Measurements from ENCODE around the gene RNPS1. TPM values are rescaled to one million over a fixed set of nuclear protein-coding genes. Genes with fewer than 3 reads are reported as not detected.

Gene RNPS1
- total and polyA plus RNA-seq, 2 donors (not counting 3 experiments of a cell fraction or from before 2014, with no cell fraction given): 206 to 209 TPM

- ChIA-PET POLR2A (no interaction called here), CTCF (no interaction called here)
- no peaks in the 10 kb centered on the region for H3K9me1 ChIP-seq (replicated peaks; ENCODE audit: control insufficient read depth, extremely low read depth, insufficient read depth, low read length)
- H3K9ac ChIP-seq (replicated peaks; ENCODE audit: extremely low read depth, insufficient read depth, low read length): no peak overlapping the region
- FAIRE-seq (no peak), DNase-seq (ENCODE audit: low read depth, low spot score) (no peak)
- H3K36me3 ChIP-seq (ENCODE audit: control insufficient read depth in 2 of 2, extremely low read depth in 1 of 2, insufficient read depth in 2 of 2, low read length in 2 of 2): no peaks in the 10 kb centered on the region
- no peak overlapping the region for H3K27ac ChIP-seq (ENCODE audit: insufficient read depth, low read depth, low read length)
- dilution Hi-C loops (cut with MboI; ENCODE audit: extremely low pct_ligation_motif_present, low sequenced_read_pairs): no loop called here
- BruUV-seq (replicated peaks): no TSS peak
- no peaks in the 10 kb centered on the region for H3K9me3 ChIP-seq (replicated peaks; ENCODE audit: control insufficient read depth, insufficient read depth, low read length)
- no peak overlapping the region for H2AFZ ChIP-seq (ENCODE audit: low read depth, low read length)
- H3K4me2 ChIP-seq (ENCODE audit: insufficient read depth, low read length): no peak overlapping the region
- H3K27me3 ChIP-seq (ENCODE audit: control insufficient read depth in 2 of 2, insufficient read depth in 2 of 2, low read length in 2 of 2): no peaks in the 10 kb centered on the region
- TF ChIP-seq MYC (IDR thresholded peaks at IDR 0.05; ENCODE audit: low read depth, low read length) (no peak), JUN (IDR thresholded peaks at IDR 0.05; ENCODE audit: borderline replicate concordance, insufficient read depth, insufficient read length, low read depth) (no peak), FOS (IDR thresholded peaks at IDR 0.05; ENCODE audit: borderline replicate concordance, insufficient read depth, low read length) (no peak), POLR2AphosphoS5 (IDR thresholded peaks at IDR 0.05; ENCODE audit: insufficient read depth, low read depth, low read length) (no peak), EZH2 (IDR thresholded peaks at IDR 0.05; ENCODE audit: borderline replicate concordance, low read depth, low read length, severe bottlenecking) (no peak), MAX (IDR thresholded peaks at IDR 0.05; ENCODE audit: insufficient read depth, insufficient read length) (no peak), GATA2 (IDR thresholded peaks at IDR 0.05; ENCODE audit: insufficient read depth, insufficient read length, low read depth, low read length) (no peak), CTCF (IDR thresholded peaks at IDR 0.05; ENCODE audit: extremely low read depth in 1 of 2, insufficient read depth in 1 of 2, low read depth in 1 of 2, low read length in 2 of 2) (no peak), POLR2A (IDR thresholded peaks at IDR 0.05; ENCODE audit: low read depth, low read length) (no peak)
- H4K20me1 ChIP-seq (replicated peaks; ENCODE audit: control insufficient read depth, extremely low read depth, insufficient read depth, low read length): no peaks in the 10 kb centered on the region
- H3K79me2 ChIP-seq (ENCODE audit: control insufficient read depth, insufficient read depth, low read length): no peaks in the 10 kb centered on the region
- H3K4me1 ChIP-seq (ENCODE audit: control insufficient read depth, extremely low read depth, insufficient read depth, low read length): no peaks in the 10 kb centered on the region
- intact Hi-C loops (cut with micrococcal nuclease): no loop called here
- H3K4me3 ChIP-seq (replicated peaks in 1 of 3; ENCODE audit: insufficient read depth in 1 of 3, low read depth in 1 of 3, low read length in 3 of 3): no peak overlapping the region
Observed at GRCh38 chr16:2308089-2308962, 40.4 kb upstream of the RNPS1 start.

Measured in endothelial cell of umbilical vein (primary cell).